ENCODE results near the gene CACNG4. TPM values are rescaled to one million over a fixed set of nuclear protein-coding genes. Genes with fewer than 3 reads are reported as not detected.
"Not testable (repeated sequence)": the region's sequence is repeated elsewhere in the genome, so short reads cannot be mapped to it uniquely, and the experiment has no call there.

CACNG4 gene
- total RNA-seq, 1 donor from 2014 or later, result 33.4 TPM

DNA sequence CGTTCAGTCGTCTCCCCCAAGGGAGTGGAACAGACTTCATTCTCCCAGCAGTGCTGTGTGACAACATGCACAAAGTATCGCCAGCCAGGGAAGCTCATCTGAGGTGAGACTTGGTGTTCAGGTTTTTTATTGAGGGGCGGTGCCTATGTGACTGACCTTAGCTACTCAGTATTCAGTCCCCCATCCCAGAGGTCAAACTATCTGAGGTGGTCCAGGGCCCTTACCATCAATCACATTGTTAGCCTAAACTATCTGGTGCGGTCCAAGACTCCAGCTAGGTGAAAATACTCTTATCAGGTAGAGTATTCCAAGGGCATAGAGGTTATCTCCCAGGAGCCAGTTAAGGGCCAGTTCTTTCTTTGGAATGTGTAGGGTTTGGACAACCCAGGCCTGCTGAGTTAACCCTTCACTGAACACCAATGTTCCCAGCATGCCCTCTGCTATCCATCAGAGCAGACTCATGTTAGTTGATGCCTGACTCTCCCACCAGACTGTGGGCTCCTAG, 74.4 kb downstream of the CACNG4 start:
- DNase-seq (ENCODE audit: low spot score in 2 of 2), result no peak
- FAIRE-seq, result no peak

GRCh38 chr17:67040652-67041051, 76.1 kb downstream of the CACNG4 start:
- FAIRE-seq (no peak), DNase-seq (ENCODE audit: low spot score in 2 of 2) (no peak)

GRCh38 chr17:67041119-67041518, 76.6 kb downstream of the CACNG4 start:
- not testable (repeated sequence) for FAIRE-seq; DNase-seq (ENCODE audit: low spot score in 2 of 2)

DNA sequence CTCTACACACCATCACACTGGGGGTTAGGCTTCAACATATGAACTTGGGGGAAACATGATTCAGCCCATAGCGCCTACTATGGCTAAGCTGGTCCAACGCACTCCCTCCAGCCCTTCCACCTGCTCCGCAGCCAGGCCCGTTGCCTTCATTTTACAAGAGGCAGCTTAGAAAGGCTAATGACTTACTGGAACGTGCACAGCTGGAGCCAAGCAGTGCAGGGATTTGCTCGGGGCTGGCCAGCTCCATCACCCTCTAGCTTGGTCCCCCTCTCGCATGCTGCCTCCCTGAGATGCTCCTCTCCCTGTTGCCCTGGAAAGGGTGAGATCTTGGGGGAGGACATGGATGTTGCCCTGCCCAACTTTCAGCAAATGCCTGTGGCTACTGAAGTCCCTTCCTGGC, 77.0 kb downstream of the CACNG4 start:
- no peak for FAIRE-seq

GRCh38 chr17:67041941-67042899, 77.7 kb downstream of the CACNG4 start:
- FAIRE-seq (no peak), DNase-seq (ENCODE audit: low spot score in 2 of 2) (no peak)

More for the DNA sequence above, 77.0 kb downstream of the CACNG4 start:
- DNase-seq (ENCODE audit: low spot score in 2 of 2), result no peak

- FAIRE-seq (no peak), DNase-seq (ENCODE audit: low spot score in 2 of 2) (no peak)
Measured at GRCh38 chr17:67043283-67043682, 78.8 kb downstream of the CACNG4 start.

GRCh38 chr17:67044016-67044772, 79.7 kb downstream of the CACNG4 start, which contains the start of gene CACNG1:
Gene CACNG1, plus strand, starts transcription at chr17:67044554. Its CDS starts 107 bp downstream, at chr17:67044661.
- FAIRE-seq, result no peak
- DNase-seq (ENCODE audit: low spot score in 2 of 2), result no peak

GRCh38 chr17:67044940-67045339, 80.4 kb downstream of the CACNG4 start:
- FAIRE-seq, result no peak
- no peak for DNase-seq (ENCODE audit: low spot score in 2 of 2)

DNA sequence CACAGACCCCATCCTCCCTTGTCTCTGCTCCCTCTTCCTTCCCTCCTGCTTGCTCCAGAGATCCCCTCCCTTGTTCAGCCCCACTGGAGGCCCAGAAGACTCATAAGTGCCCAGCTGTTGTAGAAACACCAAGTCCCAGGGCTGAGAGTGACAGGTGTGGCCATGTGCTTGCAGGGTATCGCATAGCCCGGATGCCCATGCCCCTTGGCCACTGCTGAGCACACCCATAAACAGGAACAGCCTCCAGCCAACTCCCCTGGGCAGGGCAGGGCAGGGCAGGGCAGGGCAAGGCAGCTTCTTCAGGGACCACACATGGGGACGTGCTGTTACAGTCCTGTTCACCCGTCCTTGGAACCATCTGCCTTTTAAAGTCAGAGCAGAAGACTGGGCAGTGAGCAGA, 81.9 kb downstream of the CACNG4 start:
- FAIRE-seq (no peak), DNase-seq (ENCODE audit: low spot score in 2 of 2) (no peak)

DNA sequence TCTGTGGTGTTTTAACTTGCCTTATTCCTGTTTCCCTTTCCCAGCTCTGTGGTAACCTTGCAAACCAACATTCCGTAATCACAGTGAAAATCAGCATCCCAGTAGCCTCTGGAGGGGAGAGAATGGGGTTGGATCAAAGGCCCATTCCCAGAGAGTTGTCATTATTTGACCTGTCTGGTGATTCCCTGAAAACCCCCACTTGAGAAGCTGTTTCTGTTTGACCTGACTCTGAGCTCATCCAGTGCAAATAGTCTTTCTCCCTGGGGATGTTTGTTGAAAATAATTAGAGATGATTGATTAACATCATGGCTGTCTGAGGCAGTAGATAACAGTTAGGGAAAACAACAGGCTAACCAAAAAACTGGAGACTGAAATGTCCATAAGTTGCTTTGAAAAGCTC, 82.9 kb downstream of the CACNG4 start:
- no peak for DNase-seq (ENCODE audit: low spot score in 2 of 2)
- no peak for FAIRE-seq

DNA sequence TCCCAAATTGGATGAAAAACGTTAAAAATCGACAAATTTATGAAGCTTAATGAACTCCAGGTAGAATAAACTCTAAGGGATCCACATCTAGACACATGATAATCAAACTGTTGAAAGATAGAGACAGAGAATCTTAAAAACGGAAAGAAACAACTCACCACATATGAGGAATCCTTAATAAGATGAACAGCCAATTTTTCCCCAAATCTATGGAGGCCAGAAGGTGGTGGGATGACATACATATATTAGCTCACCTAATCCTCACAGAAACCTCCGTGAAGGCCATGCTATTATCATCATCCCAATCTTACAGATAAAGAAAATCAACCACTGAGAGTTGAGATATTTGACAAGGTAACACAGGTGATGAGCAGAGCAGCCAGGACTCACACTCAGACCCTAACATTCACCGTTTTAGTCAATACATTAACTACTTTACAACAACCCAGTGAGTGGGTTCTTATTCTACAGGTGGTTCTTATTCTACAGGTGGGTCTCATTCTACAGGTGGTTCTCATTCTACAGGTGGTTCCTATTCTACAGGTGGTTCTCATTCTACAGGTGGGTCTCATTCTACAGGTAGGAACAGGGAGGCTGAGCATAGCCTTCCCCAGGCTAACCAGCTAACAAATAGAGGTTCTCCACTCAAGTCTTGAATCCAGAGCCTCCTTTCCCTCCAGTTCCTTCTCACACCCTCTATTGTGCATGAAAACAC, 84.7 kb downstream of the CACNG4 start:
- DNase-seq (ENCODE audit: low spot score in 2 of 2) (no peak), FAIRE-seq (no peak)

- no peak for FAIRE-seq
- no peak for DNase-seq (ENCODE audit: low spot score in 2 of 2)
Measured at GRCh38 chr17:67050066-67050465, 85.6 kb downstream of the CACNG4 start.

DNA sequence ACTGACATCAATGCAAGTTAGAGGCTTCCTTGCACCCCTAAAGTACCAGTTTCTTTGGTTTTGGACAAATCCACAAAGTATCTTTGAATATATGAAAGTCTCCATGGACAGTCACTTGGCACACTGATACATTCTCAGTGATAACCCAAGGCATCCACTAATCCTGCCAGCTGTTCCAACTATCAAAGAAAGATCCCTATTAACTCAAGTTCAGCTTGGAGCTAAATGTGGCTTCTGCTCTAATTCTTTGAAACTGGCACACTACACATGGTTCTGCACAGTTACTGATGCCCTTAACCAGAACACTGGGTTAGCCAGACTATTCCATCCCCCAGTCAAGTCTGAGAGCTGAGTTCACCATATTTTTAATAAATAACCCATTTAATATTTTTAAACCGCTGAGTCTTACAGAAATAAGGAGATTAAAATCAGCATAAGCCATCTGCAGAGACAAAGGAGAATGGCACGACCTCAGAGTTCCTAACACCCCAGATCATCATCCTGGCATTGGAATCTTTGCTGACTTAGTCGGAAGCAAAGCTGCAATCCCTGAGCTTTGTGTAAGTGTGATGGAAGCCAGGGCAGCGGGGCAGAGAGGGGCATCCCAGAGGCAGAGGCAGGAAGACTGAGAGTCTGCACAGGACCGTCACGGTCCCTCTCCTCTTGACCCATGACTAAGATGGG, 86.1 kb downstream of the CACNG4 start:
- FAIRE-seq, result no peak
- no peak for DNase-seq (ENCODE audit: low spot score in 2 of 2)

GRCh38 chr17:67051155-67051538, 86.6 kb downstream of the CACNG4 start:
- no peak for FAIRE-seq
- no peak for DNase-seq (ENCODE audit: low spot score in 2 of 2)

DNA sequence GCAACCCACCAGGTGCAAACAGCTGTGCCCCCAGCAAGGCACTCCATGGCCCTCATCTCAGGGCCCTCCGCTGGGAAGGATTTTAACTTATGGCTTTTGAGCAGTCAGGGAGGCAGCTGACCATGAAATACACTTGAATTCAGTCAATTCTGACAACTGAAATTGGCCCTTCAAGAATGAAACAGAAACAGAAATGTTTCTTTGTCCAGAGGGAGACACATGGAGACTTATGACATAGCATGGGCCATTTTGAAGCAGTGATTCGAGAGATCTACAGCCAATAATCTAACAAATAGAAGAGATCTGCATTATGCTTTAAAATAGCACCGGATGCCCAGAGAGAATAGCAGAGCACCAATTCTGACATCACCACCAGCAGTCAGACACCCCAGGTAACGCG, 87.3 kb downstream of the CACNG4 start:
- no peak for DNase-seq (ENCODE audit: low spot score in 2 of 2)
- no peak for FAIRE-seq

GRCh38 chr17:67052720-67053437, 88.4 kb downstream of the CACNG4 start:
- DNase-seq (ENCODE audit: low spot score in 2 of 2), result no peak
- FAIRE-seq, result no peak

DNA sequence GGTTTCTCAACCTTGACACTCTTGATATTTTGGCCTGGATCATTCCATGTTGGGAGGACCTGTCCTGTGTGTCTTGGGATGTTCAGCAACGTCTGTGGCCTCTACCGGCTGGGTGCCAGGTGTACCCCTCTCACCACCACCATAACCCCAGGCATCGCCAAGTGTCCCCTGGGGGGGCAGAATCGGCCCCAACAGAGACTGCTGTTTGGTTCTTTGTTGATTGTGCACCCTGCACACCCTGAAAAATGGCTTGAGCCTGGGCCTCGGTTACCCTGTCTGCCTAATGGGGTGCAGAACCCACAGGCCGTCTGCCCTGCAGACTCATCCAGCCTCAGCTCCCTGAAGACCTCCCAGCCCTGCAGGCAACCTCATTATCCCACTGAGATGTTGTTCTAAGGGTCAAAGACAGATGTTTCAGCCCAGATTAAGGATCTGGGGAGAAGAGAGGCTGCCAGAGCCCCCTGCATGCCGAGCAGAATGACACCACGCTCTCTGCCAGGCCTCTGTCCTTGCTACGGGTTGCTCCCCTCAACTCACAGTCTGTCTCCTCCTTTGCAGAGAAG, 89.0 kb downstream of the CACNG4 start:
- no peak for DNase-seq (ENCODE audit: low spot score in 2 of 2)
- FAIRE-seq, result no peak

- FAIRE-seq (no peak), DNase-seq (ENCODE audit: low spot score in 2 of 2) (no peak)
Measured at GRCh38 chr17:67054011-67054591, 89.6 kb downstream of the CACNG4 start.

DNA sequence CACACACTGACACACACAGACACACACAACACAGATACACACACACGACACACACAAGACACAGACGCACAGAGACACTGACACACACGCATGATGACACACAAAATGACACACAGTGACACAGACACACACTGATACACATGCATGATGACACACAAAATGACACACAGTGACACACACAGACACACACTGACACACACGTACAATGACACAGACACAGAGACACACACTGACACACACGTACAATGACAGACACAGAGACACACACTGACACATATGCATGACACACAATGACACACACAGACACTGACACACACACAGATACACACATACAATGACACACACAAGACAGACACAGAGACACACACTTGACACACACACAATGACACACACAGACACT, 90.1 kb downstream of the CACNG4 start:
- DNase-seq (ENCODE audit: low spot score in 2 of 2) (no peak), FAIRE-seq (no peak)

All from frontal cortex (tissue), 4 donors.